SKM-1 (cell line): Measurements from ENCODE around the gene CHST9.
"Not testable (repeated sequence)": the region's sequence is repeated elsewhere in the genome, so short reads cannot be mapped to it uniquely, and the experiment has no call there.

Source experiments
- DNase-seq: peaks from one replicate; lab custom pipeline; 2025; ENCODE audit not compliant: unreplicated experiment; lab: John Stamatoyannopoulos, UW

CHST9 gene

DNA sequence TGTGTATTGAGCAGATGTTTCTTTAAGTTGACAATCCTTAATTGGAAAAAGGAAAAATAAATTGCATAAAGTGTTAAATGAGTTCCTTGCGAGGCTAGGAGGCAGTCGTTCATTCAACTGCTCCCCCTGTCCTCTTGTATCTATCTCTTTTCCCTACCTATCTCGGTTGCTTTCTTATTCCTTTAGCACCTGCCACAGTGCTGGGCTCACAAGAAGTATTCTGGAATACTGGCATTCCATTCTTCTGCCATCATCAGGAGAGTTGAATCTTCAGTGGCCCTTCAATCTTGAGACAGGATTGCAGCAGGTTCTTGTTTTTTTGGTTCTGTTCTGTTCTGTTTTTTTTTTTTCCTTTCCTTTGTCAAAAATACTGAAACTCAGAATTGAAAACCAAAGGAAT, 176.5 kb downstream of the CHST9 start:
- DNase-seq = no peak

DNA sequence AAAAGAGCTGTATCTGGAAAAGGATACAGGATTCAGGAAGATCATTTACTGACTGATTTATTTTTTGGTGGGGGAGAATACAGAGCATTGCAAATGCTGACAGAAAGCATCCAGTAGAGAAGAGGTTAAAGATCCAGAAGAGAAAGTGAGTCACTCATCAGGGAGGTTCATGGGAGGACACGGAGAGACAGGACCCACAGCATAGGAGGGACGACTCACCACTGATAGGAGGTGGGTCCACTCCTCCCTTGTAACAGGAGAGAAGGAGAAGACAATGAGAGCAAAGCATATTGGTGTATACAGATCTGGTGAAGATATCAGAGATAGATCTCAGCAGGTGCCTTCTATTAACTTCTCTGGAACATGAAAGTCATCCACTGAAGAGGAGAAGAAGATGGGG, 177.2 kb downstream of the CHST9 start:
- DNase-seq = no peak

DNA sequence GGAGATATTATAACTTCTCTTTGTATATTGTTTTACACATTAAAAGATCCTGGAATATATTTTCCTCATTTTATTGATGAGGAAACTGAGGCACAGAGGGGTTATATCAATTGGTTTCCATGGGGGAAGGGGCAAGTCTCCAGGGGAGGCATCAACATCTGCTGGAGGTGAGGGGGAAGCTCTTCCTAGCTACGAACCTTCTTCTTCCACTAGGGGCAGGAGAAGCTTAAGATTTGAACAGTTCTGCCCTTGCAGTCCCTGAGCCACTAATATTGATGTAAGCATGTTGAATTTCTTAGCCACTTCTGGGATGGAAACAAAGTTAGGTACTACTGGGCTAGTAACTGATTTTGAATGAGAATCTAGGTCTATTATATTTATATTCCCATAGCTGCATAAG, 179.5 kb downstream of the CHST9 start:
- no peak for DNase-seq

DNA sequence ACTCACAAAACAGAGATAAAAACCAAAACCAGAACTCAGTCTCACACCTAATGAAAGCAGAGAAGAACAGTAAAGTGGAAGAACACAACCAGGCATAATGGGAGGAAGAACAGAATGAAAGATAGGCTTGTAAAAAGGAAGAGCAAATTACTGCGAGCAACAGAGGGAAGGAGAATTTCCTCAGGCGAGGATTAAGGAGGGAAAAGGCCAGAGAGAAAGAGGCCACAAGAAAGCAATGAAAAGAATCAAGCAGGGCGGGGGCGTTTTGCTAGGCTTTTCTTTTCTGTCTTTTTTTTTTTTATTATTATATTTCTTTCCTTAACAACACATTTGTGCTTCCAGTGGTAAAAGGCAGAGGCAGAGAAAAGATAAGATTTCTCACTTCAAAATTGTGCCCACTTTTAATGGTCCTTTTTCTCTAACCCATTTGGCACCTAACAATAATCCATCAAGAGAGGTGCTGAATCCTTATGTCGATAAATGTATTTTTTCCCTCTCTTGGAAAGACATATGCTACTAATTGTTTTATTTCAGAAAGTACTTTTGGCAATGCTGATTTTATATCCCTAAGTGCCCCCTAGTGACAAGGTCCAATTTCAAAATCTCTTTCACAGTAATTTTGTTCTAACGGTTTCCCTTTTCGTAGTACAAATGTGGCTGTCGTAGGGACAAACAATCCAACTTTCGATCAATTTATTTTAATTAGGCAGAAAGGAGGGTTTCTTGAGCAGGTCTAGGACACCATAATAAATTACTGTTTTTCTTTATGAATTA, 180.9 kb downstream of the CHST9 start:
- DNase-seq = no peak

DNA sequence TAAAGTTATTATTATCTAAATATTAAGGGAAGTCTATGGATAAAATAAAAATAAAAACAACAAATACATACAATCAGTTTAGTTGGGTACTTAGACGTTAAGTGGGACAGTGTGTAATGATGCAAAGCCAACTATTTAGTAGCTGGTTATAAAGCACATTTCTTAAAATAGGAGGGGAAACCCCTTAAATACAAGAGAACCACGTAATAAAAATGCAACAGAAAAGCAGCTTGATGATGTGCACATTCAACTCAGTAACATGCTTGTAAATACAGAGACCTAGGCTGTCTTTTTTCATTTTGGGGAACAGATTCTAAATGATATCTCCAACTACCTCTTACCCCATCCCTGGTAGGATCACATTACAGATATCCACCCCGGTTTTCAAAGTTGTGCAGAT, 185.3 kb downstream of the CHST9 start:
- no peak for DNase-seq

DNA sequence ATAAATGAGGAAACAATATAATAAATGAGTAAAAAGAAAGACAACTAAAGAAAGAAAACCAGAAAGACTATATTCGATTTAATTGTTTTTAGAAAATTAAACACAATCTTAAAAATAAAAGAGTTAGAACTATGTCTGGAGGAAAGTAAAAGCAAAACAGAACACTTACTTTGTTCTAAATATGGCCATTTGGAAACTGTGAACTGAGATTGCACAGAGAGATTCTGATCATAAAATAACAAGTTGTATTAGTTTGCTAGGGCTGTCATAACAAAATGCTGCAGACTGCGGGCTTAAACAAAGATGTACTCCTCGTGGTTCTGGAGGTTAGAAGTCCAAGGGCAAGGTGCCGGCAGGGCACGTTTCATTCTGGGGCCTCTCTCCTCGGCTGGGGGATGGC, 191.5 kb downstream of the CHST9 start:
- no peak for DNase-seq

DNA sequence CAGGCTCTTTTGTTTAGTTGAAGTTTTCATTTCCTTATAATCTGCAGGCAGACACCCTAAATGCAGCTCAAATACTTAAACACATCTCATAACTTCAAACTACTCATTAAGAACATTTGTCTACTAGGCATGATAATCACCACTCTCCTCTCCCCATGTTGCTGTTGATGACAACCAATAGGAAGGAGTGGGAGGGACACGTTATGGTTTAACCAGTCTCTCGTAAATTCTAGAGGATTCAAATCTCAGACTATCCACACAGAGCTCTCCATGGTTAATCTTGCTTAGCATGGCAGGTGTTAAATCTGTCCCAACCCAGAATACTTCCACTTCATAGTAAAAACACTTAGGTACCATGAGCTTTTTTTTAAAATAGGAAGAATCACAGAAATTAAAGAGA, 192.2 kb downstream of the CHST9 start:
- DNase-seq = no peak

DNA sequence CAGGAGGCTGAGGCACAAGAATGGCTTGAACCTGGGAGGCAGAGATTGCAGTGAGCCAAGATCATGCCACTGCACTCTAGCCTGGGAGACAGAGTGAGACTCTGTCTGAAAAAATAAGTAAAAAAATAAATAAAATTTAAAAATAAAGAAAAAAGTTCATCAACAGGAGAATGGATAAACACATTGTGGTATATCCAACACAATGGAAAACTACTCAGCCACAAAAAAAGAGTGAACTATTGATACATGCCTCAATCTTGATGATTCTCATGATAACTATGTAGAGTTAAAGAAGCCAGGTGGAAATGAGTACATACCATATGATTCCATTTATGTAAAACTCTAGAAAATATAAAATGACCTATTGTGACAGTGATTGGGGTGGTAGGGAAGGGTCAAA, 195.3 kb downstream of the CHST9 start:
- no peak for DNase-seq

DNA sequence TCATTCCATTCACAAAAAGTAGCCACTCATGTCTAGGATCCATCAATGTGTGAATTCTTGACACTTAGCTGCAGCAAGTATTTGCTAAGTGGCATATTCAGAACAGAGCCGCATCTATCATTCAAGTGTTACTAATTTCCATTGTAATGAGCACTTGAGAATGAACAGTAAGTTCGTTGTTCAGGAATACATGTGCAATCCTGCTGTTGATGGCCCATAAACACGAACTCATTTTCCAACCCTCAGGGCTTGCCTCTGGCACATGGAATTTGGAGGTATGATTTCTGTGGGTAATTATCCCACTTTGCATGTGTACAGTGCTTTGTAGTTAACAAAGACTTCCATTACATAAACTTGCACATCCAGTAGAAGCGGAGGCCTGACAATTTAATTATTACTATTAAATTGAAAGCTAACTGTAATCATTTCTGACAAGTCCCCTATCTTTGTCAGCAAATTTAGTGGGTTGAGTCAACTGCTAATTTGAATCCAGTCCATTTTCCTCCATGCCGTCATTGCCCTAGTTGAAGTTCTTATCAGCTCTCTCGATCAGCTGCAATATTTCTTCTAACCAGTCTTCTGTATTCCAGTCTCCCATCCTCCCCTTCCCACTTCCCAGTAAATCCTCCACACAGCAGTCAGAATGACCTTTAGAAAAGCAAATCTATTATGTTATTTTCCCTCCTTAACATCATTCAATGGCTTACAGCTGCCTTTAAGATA, 203.6 kb downstream of the CHST9 start:
- DNase-seq = no peak

DNA sequence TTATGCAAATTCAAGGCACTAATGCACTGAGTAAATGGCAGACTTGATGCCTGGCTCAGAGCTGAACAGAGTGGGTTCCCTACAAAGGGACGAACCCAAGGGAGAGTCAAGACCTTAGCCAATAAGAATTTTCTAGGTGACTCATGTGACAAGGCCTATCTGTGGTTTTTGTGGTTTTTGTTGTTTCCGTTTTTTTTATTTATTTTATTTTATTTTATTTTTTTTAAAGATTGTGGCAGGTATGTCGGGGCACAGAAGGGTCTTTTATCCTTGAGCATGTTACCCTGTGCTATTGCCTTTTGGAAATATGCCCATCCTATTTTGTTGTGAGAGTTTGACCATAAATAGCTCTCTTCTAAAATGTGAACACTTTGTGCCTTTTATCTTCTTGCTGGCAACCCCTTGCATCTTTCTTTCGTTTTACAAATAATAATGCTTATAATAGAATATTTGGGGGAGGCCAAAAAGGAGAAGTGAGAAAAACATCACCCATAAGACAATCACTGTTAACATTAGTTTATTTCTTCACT, 206.2 kb downstream of the CHST9 start:
- DNase-seq = no peak

DNA sequence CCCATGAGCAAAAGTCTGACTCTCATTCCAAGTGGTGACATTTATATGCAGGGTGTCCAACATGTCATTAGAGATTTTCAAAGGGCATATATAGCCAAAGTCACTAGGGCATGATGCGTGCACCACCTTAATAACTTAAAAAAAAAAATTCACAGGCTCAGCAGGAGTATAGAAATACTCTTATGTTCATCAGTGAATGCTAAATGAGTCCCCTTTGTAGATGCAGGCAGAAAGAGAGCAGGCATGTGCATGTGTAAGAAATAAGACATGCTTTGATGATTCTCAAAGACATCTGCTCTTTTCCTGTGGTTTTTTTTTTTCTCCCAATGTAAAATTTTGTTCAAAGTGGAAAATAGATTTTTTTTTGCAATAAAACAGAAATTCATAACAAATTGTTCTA, 207.3 kb downstream of the CHST9 start:
- no peak for DNase-seq

DNA sequence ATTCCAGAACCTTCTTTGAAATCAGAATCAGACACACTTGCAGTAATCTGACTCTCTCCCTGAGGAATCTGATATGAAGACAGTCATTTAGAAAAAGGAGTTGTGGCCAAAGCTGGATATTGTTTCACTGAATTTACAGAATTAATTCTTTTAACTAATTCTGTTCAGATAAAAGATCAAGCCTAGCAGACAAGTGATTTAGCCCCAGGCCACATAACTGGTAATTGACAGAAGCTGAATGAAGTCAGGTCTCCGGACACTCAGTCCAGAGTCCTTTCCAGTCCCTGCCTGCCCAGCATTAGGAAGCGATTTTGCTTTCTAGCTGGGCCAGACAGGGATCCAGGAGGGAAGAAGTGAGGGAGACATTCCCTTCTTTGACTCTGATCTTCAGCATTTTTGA, 208.9 kb downstream of the CHST9 start:
- no peak for DNase-seq

DNA sequence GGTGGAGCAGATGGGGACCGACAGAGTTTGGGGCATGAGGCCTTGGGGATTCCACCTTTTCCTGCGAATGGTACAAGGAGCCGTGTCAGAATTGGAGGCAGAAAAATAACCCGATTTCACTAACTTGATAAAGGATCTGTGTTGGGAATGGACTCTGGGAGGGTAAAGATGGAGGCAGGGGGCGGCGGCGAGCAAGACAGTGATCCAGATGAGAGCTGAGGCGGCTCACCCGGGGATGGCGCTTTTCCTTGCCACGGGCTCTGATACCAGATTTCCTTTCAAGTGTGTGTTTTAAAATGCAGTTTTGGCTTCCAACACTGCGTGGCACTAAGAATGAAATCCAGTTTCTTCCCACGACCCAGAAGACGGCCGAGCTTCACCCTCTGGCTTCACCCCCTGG, 212.6 kb downstream of the CHST9 start:
- not testable (repeated sequence) for DNase-seq

DNA sequence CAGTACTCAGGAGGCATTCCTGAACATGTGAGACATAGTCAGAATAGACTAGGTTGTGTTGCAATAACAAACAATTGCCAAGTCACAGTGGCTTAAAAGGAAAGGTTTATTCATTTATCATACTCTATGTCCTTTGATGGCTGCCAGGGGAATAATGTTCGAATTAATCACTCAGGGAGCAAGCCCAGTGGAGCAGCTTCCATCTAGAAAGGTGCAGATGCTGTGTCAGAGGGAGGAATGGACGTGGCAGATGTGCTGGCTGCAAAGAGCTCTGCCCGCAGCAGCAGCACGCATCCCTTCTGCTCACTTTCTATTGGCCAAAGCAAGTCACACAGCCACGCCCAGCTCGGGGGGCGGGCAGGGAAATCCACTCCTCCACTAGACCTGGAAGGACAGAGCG, 213.7 kb downstream of the CHST9 start:
- DNase-seq = no peak

DNA sequence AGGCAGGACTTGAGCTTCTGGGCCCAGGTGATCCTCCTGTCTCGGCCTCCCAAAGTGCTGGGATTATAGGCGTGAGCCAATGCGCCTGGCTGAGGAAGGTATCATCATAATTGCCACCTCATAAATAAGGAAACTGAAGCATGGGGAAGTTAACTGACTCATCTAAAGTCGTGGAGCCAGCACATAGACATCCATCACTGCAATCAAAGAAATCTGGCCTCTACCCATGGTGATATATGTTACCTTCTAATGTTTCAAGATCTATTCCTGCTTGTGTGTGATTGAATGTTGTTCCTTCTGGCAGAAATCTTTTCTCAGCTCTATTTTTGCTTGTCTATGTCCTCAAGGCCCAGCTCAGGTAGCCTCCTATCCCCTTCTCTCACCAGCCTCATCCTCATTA, 214.5 kb downstream of the CHST9 start:
- DNase-seq = no peak

DNA sequence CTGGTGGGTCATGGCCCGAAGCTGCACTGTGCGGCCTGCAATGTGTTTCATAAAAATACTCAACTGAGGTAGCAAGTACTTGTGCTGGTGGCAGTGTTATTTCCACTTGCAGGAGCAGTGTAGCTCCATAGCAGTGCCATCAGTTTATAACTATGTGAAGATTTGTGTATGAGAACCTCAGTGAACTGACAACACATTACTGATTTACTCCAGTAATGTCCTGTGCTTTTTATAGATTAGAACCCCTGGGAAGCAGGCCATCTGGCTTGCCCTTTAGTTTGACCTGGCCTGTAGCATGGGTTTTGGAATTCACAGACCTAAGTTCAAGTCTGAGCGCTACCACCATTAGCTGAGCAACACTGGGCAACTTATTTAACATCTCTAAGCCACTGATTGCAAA, 219.9 kb downstream of the CHST9 start:
- no peak for DNase-seq

DNA sequence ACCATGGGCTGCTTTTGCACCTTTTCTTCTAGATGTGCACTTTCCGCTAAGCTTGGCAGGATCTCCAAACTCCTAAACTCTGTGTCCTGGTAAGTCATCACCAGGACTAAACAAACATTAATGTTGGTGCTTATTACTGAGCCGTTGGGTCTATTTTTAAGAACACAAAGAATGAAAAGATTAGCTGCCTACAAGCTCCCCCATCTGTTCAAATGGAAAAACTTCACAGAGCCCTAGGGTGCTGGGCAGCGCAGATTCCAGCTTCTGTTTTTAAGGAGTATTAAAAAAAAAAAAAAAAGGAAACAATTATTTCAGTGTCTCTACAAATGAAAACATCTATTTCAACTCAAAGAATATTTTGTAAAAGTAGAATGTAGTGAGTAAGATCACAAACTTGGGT, 221.8 kb downstream of the CHST9 start:
- no peak for DNase-seq

DNA sequence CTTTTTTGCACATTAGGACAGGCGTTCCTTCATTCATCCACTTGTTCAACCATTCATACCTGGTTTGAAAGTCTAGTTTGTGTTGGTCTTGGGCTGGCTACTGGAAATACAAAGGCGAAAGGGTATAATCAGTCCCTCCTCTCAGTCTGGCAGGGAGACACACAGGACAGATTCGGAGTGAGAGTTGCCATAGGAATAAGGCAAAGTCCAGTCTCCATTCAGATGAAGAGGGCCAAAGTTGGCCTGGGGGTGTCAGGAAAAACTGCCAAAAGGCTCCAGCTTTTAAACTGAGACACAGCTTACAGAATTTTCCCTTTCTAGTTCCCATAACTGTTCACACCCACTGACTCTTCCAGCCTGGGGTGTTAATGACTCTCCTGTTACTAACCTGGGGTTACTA, 223.3 kb downstream of the CHST9 start:
- no peak for DNase-seq

DNA sequence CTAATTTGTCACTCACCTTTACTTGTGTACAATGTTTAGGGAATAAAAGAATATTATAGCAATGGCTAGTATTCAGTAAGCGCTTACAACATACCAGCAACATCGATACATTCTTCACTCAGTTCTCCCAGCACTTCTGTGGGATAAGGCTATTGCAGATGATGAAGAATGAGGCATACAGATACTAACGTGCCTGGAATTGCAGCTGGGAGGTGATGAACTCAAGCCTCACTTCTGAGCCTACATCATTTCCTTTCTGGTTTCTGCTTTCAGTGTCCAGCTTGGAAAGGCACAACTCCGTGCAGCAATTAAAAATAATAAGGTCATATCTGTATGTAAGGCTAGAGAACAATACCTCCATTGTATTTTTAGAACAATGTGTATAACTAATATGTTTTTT, 224.2 kb downstream of the CHST9 start:
- DNase-seq = no peak

DNA sequence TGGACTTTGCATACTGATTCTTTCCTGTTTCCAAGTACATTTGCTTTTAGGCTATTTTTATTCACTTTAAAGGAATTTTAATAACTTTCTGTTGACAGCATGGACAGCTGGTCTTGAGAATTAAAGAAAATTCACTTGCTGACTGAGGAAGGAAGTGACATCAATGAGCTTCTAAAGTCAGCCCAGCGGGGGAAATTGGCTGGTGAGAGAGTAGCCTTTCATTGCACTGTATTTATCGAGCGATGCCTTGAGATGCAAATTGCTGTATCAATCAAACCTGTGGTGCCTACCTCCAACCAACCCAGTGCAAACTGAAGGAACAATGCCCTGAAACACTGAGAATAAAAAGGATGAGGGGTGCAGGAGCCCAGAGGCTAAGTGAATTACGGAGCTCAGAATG, 228.2 kb downstream of the CHST9 start:
- DNase-seq = no peak

DNA sequence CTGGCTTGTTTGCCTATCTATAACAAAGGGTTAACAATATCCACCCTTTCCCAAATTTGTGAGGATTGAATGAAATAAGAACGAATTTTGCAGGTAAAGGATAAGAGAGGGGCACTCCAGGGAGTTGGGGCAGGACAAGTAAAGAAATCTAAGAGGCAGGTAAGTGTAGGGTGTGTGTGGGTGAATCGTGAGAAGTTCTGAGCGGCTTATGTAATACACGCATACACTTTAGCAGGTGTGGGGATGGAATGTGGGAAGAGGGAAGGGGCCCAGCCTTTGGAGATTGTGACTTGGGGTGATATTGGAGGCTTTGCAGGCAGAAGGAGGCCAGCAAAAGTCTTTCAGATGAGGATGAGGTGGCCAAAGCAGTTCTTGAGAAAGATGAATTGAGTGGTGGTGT, 236.4 kb downstream of the CHST9 start:
- DNase-seq = no peak

DNA sequence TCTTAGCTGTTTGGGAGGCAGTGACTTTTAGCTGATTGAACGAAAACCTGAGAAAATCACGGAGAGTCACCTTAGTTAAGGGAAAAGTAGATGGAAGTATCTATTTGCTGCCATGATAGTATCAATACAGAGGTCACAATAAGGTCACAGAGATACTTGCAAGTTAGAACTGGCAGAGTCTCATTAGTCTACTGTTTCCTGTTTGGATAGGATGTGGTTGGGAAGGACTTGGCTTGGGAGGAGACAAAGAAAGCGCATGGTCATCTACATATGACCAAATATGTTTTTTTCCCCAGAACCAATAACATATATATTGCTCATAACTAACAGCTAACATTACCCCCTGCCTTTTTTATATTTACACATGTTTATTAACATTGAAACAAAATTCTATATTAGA, 241.2 kb downstream of the CHST9 start:
- DNase-seq = no peak

DNA sequence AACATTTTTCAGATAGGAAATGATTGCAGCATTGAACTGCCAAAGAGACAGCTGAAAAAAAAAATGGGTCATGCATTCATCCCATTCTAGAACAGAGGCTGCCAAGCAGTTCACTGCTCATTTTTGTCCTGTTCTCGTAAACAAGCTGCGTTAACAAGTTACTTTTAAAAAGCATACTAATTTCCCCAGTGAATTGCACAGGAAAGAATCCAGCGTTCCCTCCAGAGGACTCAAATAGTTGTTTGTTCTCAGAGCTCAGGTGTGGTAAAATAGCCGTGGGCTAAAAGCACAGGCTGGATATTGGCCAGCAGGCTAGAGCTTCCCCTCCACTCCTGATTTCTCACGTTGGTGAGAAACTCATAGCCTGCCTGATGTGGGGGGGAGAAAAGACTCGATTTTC, 243.5 kb downstream of the CHST9 start:
- DNase-seq = no peak
